Measurements from ENCODE around the gene NTRK3. TPM values are rescaled to one million over a fixed set of nuclear protein-coding genes. Genes with fewer than 3 reads are reported as not detected.

NTRK3 gene
- total and polyA plus RNA-seq, 4 donors: 0.21 to 2.9 (median 0.32) TPM

DNA sequence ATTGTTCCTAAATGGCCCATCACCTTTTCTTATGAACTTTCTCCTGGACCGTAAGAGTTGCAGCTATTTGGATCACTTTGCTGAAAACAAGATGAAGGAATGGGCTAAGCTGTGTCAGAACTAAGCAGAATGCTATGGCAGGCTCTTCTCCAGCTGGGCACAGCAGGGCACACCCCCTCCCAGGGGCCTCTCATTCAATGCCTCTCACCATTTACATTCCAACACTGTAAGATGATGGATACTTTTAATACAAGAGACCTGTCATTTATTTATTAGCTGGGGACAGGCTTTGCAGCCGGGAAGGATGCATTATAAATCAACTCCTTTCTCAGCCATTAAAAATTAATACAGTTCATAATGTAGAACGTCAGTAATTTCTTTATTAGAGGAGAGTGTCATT lies 240.1 kb downstream of the NTRK3 start:
- no peaks in the 10 kb centered on the region for H3K4me1 ChIP-seq (ENCODE audit: control insufficient read depth in 4 of 4, insufficient read depth in 4 of 4, low read length in 3 of 4)
- H3K9me3 ChIP-seq (ENCODE audit: control insufficient read depth in 4 of 4, low read length in 3 of 4): no peaks in the 10 kb centered on the region
- WGBS: 51% methylated on average over 3 of the region's 3 CpGs
- no peak for TF ChIP-seq NR2F2 (IDR thresholded peaks at IDR 0.05)
- TF ChIP-seq SP1 (IDR thresholded peaks at IDR 0.05): no peak
- TF ChIP-seq GABPA (IDR thresholded peaks at IDR 0.05 in 1 of 2, conservative IDR thresholded peaks at IDR 0.05 in 1 of 2): no peak
- no peak for TF ChIP-seq FOXA2 (IDR thresholded peaks at IDR 0.05)
- no peak for TF ChIP-seq JUND (IDR thresholded peaks at IDR 0.05)
- no peak for TF ChIP-seq YY1 (IDR thresholded peaks at IDR 0.05)
- TF ChIP-seq, protein P1, sequence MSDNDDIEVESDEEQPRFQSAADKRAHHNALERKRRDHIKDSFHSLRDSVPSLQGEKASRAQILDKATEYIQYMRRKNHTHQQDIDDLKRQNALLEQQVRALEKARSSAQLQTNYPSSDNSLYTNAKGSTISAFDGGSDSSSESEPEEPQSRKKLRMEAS (IDR thresholded peaks at IDR 0.05): no peak
- TF ChIP-seq RXRA (IDR thresholded peaks at IDR 0.05): no peak
- no peak for TF ChIP-seq HNF4A (conservative IDR thresholded peaks at IDR 0.05)
- no peak for TF ChIP-seq RAD21 (IDR thresholded peaks at IDR 0.05)
- no peak for TF ChIP-seq TAF1 (conservative IDR thresholded peaks at IDR 0.05)
- H3K4me3 ChIP-seq (ENCODE audit: low read depth in 1 of 3, low read length in 3 of 3): no peak overlapping the region
- no peaks in the 10 kb centered on the region for H3K27me3 ChIP-seq (ENCODE audit: control insufficient read depth in 4 of 4, insufficient read depth in 4 of 4, low read length in 3 of 4)
- no peak for DNase-seq (ENCODE audit: low spot score)
- no peak overlapping the region for H3K9ac ChIP-seq (ENCODE audit: low read depth in 1 of 2, low read length in 2 of 2)
- no peak overlapping the region for H3K27ac ChIP-seq (ENCODE audit: low read depth in 1 of 2, low read length in 2 of 2)
- no peaks in the 10 kb centered on the region for H3K36me3 ChIP-seq (ENCODE audit: control insufficient read depth in 4 of 4, insufficient read depth in 3 of 4, low read depth in 1 of 4, low read length in 3 of 4)

DNA sequence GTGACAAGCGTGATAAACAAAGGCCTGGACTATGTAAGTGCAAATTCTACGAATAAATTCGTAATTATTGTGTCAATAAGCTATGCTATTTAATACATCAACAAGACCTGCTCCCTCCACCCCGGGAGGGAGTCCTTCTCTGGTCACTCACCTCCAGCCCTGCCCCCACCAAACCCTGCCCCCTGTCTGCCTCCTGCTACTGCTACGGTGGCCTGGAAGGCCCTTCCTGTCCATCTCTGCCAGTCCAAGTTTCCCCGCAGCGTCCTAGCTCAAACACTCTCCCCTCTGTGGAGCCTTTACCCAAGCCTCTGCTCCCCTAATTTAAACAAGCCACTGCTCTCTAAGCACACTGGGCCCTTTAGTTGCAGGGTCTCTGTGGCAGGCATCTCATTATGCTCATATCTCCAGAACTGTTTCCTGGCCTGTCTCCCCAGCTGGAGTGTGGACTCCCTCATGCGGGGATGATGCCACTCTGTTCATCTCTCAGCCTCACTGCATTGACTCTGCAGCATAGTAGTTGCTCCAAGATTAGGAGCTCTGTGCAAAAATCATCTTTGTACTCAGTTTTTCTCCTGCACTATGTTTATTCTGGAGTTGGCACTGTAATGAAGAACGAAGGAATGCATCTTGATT lies 241.2 kb downstream of the NTRK3 start:
- H3K9me3 ChIP-seq (ENCODE audit: control insufficient read depth in 4 of 4, low read length in 3 of 4): no peaks in the 10 kb centered on the region
- TF ChIP-seq TAF1 (conservative IDR thresholded peaks at IDR 0.05): no peak
- TF ChIP-seq GABPA (IDR thresholded peaks at IDR 0.05 in 1 of 2, conservative IDR thresholded peaks at IDR 0.05 in 1 of 2): no peak
- TF ChIP-seq, protein P2, sequence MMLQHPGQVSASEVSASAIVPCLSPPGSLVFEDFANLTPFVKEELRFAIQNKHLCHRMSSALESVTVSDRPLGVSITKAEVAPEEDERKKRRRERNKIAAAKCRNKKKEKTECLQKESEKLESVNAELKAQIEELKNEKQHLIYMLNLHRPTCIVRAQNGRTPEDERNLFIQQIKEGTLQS (IDR thresholded peaks at IDR 0.05): no peak
- no peak for TF ChIP-seq HNF4A (conservative IDR thresholded peaks at IDR 0.05)
- TF ChIP-seq FOXA2 (IDR thresholded peaks at IDR 0.05): no peak
- TF ChIP-seq, protein P1 (IDR thresholded peaks at IDR 0.05): no peak
- TF ChIP-seq SP1 (IDR thresholded peaks at IDR 0.05): no peak
- TF ChIP-seq ZBTB33 (IDR thresholded peaks at IDR 0.05): no peak
- TF ChIP-seq HNF4G (IDR thresholded peaks at IDR 0.05): no peak
- no peaks in the 10 kb centered on the region for H3K4me1 ChIP-seq (ENCODE audit: control insufficient read depth in 4 of 4, insufficient read depth in 4 of 4, low read length in 3 of 4)
- 50% methylated on average over 9 of the region's 9 CpGs for WGBS
- no peak for DNase-seq (ENCODE audit: low spot score)
- H3K4me3 ChIP-seq (ENCODE audit: low read depth in 1 of 3, low read length in 3 of 3): no peak overlapping the region
- no peaks in the 10 kb centered on the region for H3K36me3 ChIP-seq (ENCODE audit: control insufficient read depth in 4 of 4, insufficient read depth in 3 of 4, low read depth in 1 of 4, low read length in 3 of 4)
- no peak overlapping the region for H3K9ac ChIP-seq (ENCODE audit: low read depth in 1 of 2, low read length in 2 of 2)
- H3K27me3 ChIP-seq (ENCODE audit: control insufficient read depth in 4 of 4, insufficient read depth in 4 of 4, low read length in 3 of 4): no peaks in the 10 kb centered on the region
- no peak overlapping the region for H3K27ac ChIP-seq (ENCODE audit: low read depth in 1 of 2, low read length in 2 of 2)

DNA sequence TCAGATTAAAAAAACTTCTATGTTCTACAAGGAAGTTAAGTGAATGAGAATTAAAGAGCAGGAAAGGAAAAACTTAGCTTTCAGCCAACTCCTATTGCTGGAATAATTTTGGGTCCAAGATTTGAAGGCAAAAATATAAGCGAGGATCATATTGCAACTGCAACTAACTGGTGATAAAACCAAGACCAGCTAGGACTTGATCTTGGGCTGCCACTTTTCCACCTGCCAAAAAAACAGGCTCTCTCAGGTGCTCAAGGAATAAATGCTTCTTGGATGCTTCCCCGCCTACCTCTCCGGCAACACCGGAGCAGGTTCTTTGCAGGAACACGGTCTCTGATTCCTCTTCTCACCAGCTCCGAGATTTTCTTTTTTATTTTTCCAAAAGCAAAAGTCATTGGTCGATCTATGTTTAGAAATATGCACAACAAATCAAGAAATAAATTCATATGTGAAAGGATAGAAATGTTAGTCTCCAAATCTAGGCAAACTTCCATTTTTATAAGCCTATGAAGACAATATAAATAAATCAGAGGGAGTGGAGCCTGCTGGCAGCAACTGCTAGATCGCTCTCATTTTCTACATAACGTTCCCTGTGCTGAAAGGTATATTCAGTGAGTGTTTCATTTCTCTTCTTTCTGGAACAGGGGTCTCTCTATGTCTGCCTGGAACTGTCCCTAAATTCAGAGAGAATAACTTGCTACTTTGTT lies 241.9 kb downstream of the NTRK3 start:
- peaks cover 0 to 3% (median 0%) of the 10 kb centered on the region in 4 donors for H3K27me3 ChIP-seq (ENCODE audit: control insufficient read depth in 4 of 4, insufficient read depth in 4 of 4, low read length in 3 of 4)
- 82% methylated on average over 9 of the region's 9 CpGs for WGBS
- no peak overlapping the region for H3K9ac ChIP-seq (ENCODE audit: low read depth in 1 of 2, low read length in 2 of 2)
- H3K4me1 ChIP-seq (ENCODE audit: control insufficient read depth in 4 of 4, insufficient read depth in 4 of 4, low read length in 3 of 4): no peaks in the 10 kb centered on the region
- no peak for DNase-seq (ENCODE audit: low spot score)
- no peak overlapping the region for H3K27ac ChIP-seq (ENCODE audit: low read depth in 1 of 2, low read length in 2 of 2)
- no peak overlapping the region for H3K4me3 ChIP-seq (ENCODE audit: low read depth in 1 of 3, low read length in 3 of 3)
- H3K36me3 ChIP-seq (ENCODE audit: control insufficient read depth in 4 of 4, insufficient read depth in 3 of 4, low read depth in 1 of 4, low read length in 3 of 4): no peaks in the 10 kb centered on the region
- H3K9me3 ChIP-seq (ENCODE audit: control insufficient read depth in 4 of 4, low read length in 3 of 4): no peaks in the 10 kb centered on the region
- TF ChIP-seq SP1 (IDR thresholded peaks at IDR 0.05) (no peak), FOXA2 (IDR thresholded peaks at IDR 0.05) (no peak), HNF4A (conservative IDR thresholded peaks at IDR 0.05) (no peak), YY1 (IDR thresholded peaks at IDR 0.05) (no peak), ZBTB33 (IDR thresholded peaks at IDR 0.05) (no peak), RXRA (IDR thresholded peaks at IDR 0.05) (no peak), FOXA1 (IDR thresholded peaks at IDR 0.05) (no peak), JUND (IDR thresholded peaks at IDR 0.05) (no peak)
- TF ChIP-seq, protein P2 (IDR thresholded peaks at IDR 0.05): no peak
- TF ChIP-seq, protein P3, sequence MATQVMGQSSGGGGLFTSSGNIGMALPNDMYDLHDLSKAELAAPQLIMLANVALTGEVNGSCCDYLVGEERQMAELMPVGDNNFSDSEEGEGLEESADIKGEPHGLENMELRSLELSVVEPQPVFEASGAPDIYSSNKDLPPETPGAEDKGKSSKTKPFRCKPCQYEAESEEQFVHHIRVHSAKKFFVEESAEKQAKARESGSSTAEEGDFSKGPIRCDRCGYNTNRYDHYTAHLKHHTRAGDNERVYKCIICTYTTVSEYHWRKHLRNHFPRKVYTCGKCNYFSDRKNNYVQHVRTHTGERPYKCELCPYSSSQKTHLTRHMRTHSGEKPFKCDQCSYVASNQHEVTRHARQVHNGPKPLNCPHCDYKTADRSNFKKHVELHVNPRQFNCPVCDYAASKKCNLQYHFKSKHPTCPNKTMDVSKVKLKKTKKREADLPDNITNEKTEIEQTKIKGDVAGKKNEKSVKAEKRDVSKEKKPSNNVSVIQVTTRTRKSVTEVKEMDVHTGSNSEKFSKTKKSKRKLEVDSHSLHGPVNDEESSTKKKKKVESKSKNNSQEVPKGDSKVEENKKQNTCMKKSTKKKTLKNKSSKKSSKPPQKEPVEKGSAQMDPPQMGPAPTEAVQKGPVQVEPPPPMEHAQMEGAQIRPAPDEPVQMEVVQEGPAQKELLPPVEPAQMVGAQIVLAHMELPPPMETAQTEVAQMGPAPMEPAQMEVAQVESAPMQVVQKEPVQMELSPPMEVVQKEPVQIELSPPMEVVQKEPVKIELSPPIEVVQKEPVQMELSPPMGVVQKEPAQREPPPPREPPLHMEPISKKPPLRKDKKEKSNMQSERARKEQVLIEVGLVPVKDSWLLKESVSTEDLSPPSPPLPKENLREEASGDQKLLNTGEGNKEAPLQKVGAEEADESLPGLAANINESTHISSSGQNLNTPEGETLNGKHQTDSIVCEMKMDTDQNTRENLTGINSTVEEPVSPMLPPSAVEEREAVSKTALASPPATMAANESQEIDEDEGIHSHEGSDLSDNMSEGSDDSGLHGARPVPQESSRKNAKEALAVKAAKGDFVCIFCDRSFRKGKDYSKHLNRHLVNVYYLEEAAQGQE (IDR thresholded peaks at IDR 0.05): no peak
